T-helper 22 cell (primary cell): ENCODE results near the gene BAZ2B.
A peak's percentile ranks its signal among the peaks of the same experiment; 100 is the strongest.
"Not testable (repeated sequence)": the region's sequence is repeated elsewhere in the genome, so short reads cannot be mapped to it uniquely, and the experiment has no call there.

Experiments
- DNase-seq: peaks from one replicate; pipeline ENCODE4 v3.0.0-alpha.2; 2020; ENCODE audit warnings: low read depth

The BAZ2B gene

DNA sequence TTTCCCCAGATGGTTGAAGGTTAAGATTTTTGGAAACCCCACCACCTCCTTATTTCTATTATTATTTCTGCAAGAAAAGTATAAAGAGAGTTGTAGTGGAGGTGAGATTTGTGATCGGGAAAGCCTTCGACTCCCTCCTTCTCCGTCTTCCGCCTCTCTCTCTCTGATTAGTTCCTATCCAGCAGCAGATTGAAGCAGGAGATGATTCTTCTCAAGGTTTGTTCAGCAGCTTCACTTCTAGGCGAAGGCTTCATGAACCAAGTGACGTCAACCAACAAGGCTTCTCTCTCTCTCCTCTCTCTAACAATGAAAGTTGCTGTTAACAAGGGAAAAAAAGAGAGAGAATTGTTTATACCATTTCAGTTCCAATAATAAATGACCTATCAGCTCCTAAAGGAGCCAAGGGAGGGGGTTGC lies at the start of gene BAZ2B:
Gene BAZ2B, minus strand, starts transcription at position 263 of the 416 bp plus-strand sequence. CDS start 137,829 bp downstream, outside the sequence.
- DNase-seq, result no peak

DNA sequence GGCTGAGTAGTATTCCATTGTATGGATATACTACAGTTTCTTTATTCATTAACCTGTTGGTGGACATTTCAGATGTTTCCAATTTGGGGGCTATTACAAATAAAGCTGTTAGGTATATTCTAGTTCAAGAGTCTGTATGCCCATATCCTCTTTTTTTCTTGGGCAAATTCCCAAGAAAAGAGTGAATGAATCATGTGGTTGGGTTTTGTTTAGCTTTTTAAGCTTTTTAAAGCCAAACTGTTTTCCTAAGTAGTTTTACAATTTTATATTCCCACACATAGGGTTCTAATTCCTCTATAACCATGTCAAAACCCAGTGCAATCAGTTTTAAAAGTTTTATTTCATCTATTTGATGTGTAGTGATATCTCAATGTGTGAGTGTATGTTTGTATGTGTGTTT lies 44.9 kb upstream of the BAZ2B start:
- DNase-seq, result no peak

GRCh38 chr2:159658881-159659873 lies 42.8 kb upstream of the BAZ2B start:
- DNase-seq, result no peak

- no peak for DNase-seq
These were observed 37.6 kb upstream of the BAZ2B start for GRCh38 chr2:159653962-159654361.

DNA sequence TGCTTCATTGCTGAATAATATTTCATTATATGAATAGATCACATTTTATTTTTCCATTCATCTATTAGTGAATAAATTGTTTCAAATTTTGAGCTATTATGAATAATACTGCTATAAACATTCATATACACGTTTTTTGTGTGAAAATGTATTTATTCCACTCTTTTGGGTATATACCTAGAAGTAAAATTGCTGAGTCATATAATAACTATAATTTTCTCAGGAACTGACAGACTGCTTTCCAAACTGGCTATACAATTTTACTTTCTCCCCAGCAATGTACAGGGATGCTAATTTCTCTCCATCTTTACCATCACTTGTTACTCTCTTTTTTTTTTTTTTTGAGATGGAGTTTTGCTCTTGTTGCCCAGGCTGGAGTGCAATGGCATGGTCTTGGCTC lies 35.5 kb upstream of the BAZ2B start:
- DNase-seq, result no peak

- no peak for DNase-seq
These were observed 34.2 kb upstream of the BAZ2B start for GRCh38 chr2:159650574-159650973.

DNA sequence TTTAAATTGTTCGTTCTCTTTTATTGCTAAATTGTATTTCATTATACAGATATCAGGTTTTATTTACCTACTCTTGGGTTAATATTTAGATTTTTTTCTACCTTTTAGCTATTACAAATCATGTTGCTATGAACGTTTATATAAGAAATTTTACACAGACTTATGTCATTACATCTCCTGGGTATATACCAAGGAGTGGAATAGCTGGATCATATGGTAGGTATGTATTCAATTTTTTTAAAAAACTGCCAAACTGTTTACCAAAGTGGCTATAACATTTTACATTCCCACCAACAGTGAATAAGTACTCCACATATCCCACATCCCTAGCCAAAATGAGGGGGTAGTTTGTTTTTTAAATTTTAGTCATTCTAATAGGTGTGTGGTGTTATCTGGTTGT lies 32.3 kb upstream of the BAZ2B start:
- DNase-seq, result no peak

- DNase-seq, result no peak
These were observed 31.3 kb upstream of the BAZ2B start for GRCh38 chr2:159647667-159648066.

DNA sequence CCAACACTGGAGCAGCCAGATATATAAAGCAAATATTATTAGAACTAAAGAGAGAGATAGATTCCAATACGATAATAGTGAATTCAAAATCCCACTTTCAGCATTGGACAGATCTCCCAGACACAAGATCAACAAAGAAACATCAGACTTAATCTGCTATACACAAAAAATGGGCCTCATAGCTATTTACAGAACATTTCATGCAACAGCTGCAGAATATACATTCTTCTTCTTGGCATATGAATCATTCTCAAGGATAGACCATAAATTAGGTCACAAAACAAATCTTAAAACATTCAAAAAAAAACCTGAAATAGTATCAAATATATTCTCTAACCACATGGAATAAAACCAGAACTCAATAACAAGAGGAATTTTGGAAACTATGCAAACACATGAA lies 23.8 kb upstream of the BAZ2B start:
- DNase-seq, result no peak

DNA sequence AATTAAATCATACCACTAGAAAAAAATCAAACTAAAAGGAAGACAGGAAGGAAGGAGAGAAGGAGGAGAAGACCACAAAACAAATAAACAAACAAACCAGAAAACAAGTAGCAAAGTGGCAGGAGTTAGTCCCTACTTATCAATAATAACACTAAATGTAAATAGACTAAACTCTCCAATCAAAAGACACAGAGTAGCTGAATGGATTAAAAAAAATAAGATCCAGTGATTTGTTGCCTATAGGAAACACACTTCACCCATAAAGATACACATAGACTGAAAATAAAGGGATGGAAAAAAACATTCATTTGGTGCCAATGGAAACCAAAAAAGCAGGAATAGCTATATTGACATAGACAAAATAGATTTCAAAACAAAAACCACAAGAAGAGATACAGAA lies 23.4 kb upstream of the BAZ2B start:
- DNase-seq, result no peak

DNA sequence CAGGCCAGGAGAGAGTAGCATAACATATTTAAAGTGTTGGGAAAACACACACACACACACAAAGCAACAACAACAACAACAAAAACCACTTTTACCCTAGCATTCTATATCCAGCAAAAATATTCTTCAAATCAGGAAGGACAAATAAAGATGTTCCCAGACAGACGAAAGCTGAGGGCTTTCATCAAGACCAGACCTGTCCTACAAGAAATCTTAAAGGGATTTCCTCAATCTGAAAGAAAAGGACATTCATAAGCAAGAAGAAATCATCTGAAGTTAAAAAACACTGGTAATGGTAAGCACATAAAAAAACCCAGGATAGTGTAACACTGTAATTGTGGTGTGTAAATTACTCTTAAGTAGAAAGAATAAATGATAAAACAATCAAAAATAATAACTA lies 22.7 kb upstream of the BAZ2B start:
- DNase-seq, result no peak

DNA sequence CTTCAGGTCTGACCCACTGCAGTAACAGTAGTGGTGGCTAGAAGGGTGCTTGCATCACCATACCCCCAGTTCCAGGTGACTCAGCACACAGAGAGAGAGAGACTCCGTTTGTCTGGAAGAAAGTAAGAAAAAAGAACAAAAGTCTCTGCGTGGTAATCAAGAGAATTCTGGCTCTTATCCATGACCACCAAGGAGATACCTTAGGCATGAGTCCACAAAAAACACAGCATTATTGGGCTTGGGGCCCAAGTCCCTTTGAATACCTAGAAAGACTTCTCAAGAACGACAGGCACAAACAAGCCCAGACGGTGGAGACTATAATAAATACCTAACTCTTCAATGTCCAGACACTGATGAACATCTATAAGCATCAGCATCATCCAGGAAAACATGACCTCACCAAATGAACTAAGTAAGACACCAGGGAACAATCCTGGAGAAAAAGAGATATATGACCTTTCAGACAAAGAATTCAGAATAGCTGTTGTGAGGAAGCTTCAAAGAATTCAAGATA lies 21.7 kb upstream of the BAZ2B start:
- no peak for DNase-seq

GRCh38 chr2:159637240-159637639 lies 20.9 kb upstream of the BAZ2B start:
- no peak for DNase-seq

GRCh38 chr2:159635006-159635789 lies 18.9 kb upstream of the BAZ2B start:
- no peak for DNase-seq

- DNase-seq, result no peak
These were observed 16.9 kb upstream of the BAZ2B start for GRCh38 chr2:159633219-159633618.

GRCh38 chr2:159625628-159626027 lies 9.3 kb upstream of the BAZ2B start:
- DNase-seq, result not testable (repeated sequence)

- DNase-seq, result no peak
These were observed 7.1 kb upstream of the BAZ2B start for GRCh38 chr2:159623436-159623835.

DNA sequence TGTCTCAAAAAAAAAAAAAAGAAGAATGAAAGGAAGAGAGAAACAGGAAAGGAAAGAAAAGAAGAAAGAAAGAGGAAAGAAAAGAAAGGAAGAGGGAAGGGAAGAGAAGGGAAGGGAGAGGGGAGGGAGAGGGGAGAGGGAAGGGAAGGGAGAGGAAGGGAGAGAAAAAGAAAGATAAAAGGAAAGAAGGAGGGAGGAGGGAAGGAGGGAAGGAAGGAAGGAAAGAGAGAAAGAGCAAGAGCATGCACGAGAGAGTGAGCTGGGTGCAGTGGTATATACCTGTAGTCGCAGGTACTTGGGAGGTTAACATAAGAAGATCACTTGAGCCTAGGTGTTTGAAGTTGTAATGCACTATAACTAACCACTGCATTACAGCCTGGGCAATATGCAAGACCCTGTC lies 6.6 kb upstream of the BAZ2B start:
- DNase-seq, result no peak

GRCh38 chr2:159620796-159621195 lies 4.4 kb upstream of the BAZ2B start:
- no peak for DNase-seq

- no peak for DNase-seq
These were observed 1.3 kb upstream of the BAZ2B start for GRCh38 chr2:159617646-159618045.

GRCh38 chr2:159617100-159617499 lies 752 bp upstream of the BAZ2B start:
- no peak for DNase-seq

DNA sequence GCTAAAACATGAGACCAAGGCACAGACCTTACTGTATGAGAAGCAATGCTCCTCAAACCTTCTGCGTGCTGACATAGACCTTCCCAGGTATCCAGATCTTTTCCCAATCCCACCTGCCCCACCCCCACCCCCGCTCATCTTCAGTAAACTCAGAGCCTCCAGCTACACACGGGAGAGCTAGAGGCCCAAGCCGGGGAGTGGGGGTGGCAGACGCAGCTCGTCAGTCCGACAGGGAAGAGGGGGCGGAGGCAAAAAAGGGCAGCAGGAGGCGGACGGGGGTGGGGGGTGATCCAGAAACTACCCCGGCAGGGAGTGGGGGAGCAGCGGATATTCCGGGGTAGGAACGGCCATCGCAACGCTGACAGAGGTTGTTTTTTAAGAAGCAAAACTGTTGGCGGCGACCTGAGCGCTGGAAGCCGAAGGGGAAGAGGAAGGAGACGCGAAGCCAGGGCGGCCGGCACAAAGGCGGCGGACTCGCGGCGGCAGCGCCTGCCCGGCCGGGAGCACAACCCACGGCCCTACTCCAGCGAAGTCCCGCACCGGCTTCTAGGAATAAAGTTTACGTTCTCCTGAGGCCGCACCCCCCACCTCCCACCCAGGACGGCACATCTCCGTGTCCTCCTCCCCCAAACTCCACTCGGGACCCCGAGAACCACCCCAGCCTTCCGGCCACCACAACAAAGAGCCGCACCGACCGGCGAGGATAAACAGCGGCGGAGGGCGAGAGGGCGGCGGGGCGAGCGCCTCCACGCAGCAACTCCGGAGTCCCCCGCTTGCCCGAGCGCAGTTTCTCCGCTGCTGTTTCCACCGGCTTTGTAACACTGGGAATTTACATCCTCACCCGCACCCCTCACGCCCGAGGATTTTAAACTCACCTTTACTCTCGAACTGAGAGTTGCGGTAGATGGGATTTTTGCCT lies 722 bp downstream of the BAZ2B start:
- peak; percentile 4 for DNase-seq
